CD14-positive monocyte (primary cell): ENCODE data around the gene WDR91. TPM values are rescaled to one million over a fixed set of nuclear protein-coding genes. Genes with fewer than 3 reads are reported as not detected.

Experiments used
- DNase-seq, 3 donors: peaks; one replicate each; pipeline ENCODE4 v3.0.0-alpha.2; 2011 to 2022
- H2AFZ ChIP-seq: 2 replicates; pipeline ENCODE4 v1.6.0; 2012; ENCODE audit warnings: mild to moderate bottlenecking, low read depth, low read length, inconsistent platforms; ENCODE audit not compliant: insufficient read depth, poor library complexity, severe bottlenecking
- H3K27ac ChIP-seq, 2 donors: 1 replicate in 1 of 2; 2 replicates in 1 of 2; pipeline ENCODE4 v1.5.1; 2012 to 2013; ENCODE audit warnings: low read length in 2 of 2, control low read depth in 1 of 2, inconsistent platforms in 1 of 2, low read depth in 1 of 2, mild to moderate bottlenecking in 1 of 2
- H3K27me3 ChIP-seq, 2 donors: one replicate each; pipeline versions ENCODE4 v1.6.0 to v1.6.1; 2011 to 2013; ENCODE audit warnings: low read length in 2 of 2; ENCODE audit not compliant: control insufficient read depth in 2 of 2, insufficient read depth in 2 of 2
- H3K36me3 ChIP-seq, 2 donors: replicated peaks in 1 of 2; 1 replicate in 1 of 2; 2 replicates in 1 of 2; pipeline versions ENCODE4 v1.5.1 to v1.6.1; 2012 to 2013; ENCODE audit warnings: low read length in 2 of 2, control low read depth in 1 of 2, inconsistent platforms in 1 of 2, mild to moderate bottlenecking in 1 of 2; ENCODE audit not compliant: insufficient read depth in 2 of 2, control insufficient read depth in 1 of 2
- H3K4me1 ChIP-seq, 2 donors: 1 replicate in 1 of 2; 2 replicates in 1 of 2; pipeline versions ENCODE4 v1.5.1 to v1.6.1; 2012 to 2013; ENCODE audit warnings: low read length in 2 of 2, control low read depth in 1 of 2, inconsistent platforms in 1 of 2, mild to moderate bottlenecking in 1 of 2, moderate library complexity in 1 of 2; ENCODE audit not compliant: insufficient read depth in 2 of 2, control insufficient read depth in 1 of 2
- H3K4me2 ChIP-seq: replicated peaks from 2 replicates; pipeline ENCODE3; 2012; ENCODE audit warnings: low read length, moderate library complexity, mild to moderate bottlenecking; ENCODE audit not compliant: poor library complexity, severe bottlenecking; ENCODE audit errors: extremely low read depth
- H3K4me3 ChIP-seq, 3 experiments: fragments of 200-600 bp in 1 of 3; sonication (generic) in 1 of 3; replicated peaks in 1 of 3; 1 replicate in 2 of 3; 2 replicates in 1 of 3; pipeline ENCODE4 v1.5.1; 2011 to 2013; ENCODE audit warnings: low read length in 3 of 3, mild to moderate bottlenecking in 3 of 3, control low read depth in 2 of 3, low read depth in 2 of 3, inconsistent platforms in 1 of 3, moderate library complexity in 1 of 3
- H3K79me2 ChIP-seq: 2 replicates; pipeline ENCODE4 v1.6.0; 2012; ENCODE audit warnings: mild to moderate bottlenecking, control low read depth, inconsistent platforms, low read length, moderate library complexity; ENCODE audit not compliant: insufficient read depth
- H3K9ac ChIP-seq: 2 replicates; pipeline ENCODE4 v1.6.0; 2017; ENCODE audit warnings: low read length, mild to moderate bottlenecking; ENCODE audit not compliant: insufficient read depth, poor library complexity, severe bottlenecking
- H3K9me3 ChIP-seq, 2 donors: replicated peaks in 1 of 2; 1 replicate in 1 of 2; 2 replicates in 1 of 2; pipeline versions ENCODE4 v1.5.1 to v1.6.1; 2012 to 2013; ENCODE audit warnings: low read length in 2 of 2, control low read depth in 1 of 2; ENCODE audit not compliant: control insufficient read depth in 1 of 2, insufficient read depth in 1 of 2
- H4K20me1 ChIP-seq: 2 replicates; pipeline ENCODE4 v1.6.0; 2012; ENCODE audit warnings: mild to moderate bottlenecking, low read length, control low read depth, moderate library complexity; ENCODE audit not compliant: insufficient read depth
- H3K27ac Mint-ChIP-seq, 7 donors: one replicate each; pipeline ENCODE4 v1.8.0; 2020; ENCODE audit warnings: mild to moderate bottlenecking in 7 of 7, mixed read lengths in 7 of 7, moderate library complexity in 6 of 7, inconsistent platforms in 2 of 7
- H3K27me3 Mint-ChIP-seq, 3 donors: one replicate each; pipeline ENCODE4 v1.8.0; 2021 to 2022; ENCODE audit warnings: low read depth in 3 of 3, mild to moderate bottlenecking in 3 of 3, mixed read lengths in 3 of 3, moderate library complexity in 3 of 3, inconsistent platforms in 1 of 3
- H3K36me3 Mint-ChIP-seq, 2 donors: one replicate each; pipeline ENCODE4 v1.8.0; 2020; ENCODE audit warnings: mixed read lengths in 2 of 2, inconsistent platforms in 1 of 2, mild to moderate bottlenecking in 1 of 2
- H3K4me1 Mint-ChIP-seq: one replicate; pipeline ENCODE4 v1.8.0; 2020; ENCODE audit warnings: mild to moderate bottlenecking, mixed read lengths
- H3K4me3 Mint-ChIP-seq, 2 donors: one replicate each; pipeline ENCODE4 v1.8.0; 2020; ENCODE audit warnings: mild to moderate bottlenecking in 2 of 2, mixed read lengths in 2 of 2, moderate library complexity in 1 of 2
- H3K9me3 Mint-ChIP-seq, 7 donors: one replicate each; pipeline ENCODE4 v1.8.0; 2020 to 2022; ENCODE audit warnings: mixed read lengths in 7 of 7, mild to moderate bottlenecking in 6 of 7, moderate library complexity in 6 of 7, inconsistent platforms in 2 of 7
- WGBS: methylation state at CpG from one replicate; pipeline ENCODE4 v1.1.5; 2013; ENCODE audit warnings: missing lambda C conversion rate; ENCODE audit not compliant: insufficient coverage; 5-methylcytosine and 5-hydroxymethylcytosine counted together
- intact Hi-C, 2 donors: fragments of 100-400 bp; cut with micrococcal nuclease; formaldehyde crosslinking; loops; one replicate each; pipeline versions ENCODE4 v1.15.0 to v1.15.1; 2023
- polyA plus RNA-seq, 3 donors: library from polyadenylated mRNA; depleted of rRNA in 1 of 3; unstranded in 2 of 3; stranded (reverse) in 1 of 3; fragments of 300-500 nt in 2 of 3; fragments of >200 nt in 1 of 3; fragmentation: Illumina TruSeq in 2 of 3; gene quantifications; 1 replicate in 2 of 3; 2 replicates in 1 of 3; pipeline ENCODE4 v1.2.3, GENCODE V29; 2012 to 2021
- TF ChIP-seq, protein P1 (sequence below): fragments of 200-600 bp; IDR thresholded peaks from one replicate; pipeline ENCODE4 v1.8.0; 2022; ENCODE audit warnings: antibody characterized with exemption, mild to moderate bottlenecking

WDR91 gene
- polyA plus RNA-seq, 3 donors = 2.5 to 35.0 (median 3.9) TPM

DNA sequence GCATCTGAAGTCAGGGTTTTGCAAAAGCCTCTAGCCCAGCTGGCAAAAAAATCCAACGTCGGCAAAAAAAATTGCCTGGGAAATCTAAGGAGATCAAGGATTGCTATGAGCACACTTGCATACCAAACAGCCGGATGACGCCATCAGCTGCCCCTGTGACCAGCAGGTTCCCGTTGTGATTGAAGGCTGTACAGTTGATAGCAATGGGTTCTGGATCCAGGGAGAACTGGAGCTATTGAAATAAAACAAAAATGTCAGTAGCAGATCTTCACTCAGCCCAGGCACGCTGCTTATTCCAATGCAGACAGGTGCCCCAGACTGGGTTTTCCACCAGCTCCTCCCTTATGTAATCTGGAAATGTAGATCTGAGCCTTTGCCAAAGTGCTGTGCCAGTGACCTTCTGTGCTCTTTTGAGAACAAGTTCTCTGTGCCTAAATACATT is 22.1 kb downstream of the WDR91 start:
- Mint-ChIP-seq H3K36me3 (peaks cover 98 to 100% of the 10 kb centered on the region in 2 donors), H3K4me3 (no peak overlapping the region), H3K4me1 (no peaks in the 10 kb centered on the region), H3K27me3 (no peaks in the 10 kb centered on the region), H3K9me3 (peaks cover 0 to 6% (median 4%) of the 10 kb centered on the region in 7 donors), H3K27ac (no peak overlapping the region)
- 96% methylated on average over 4 of the region's 6 CpGs for WGBS
- Histone ChIP-seq H3K79me2 (no peaks in the 10 kb centered on the region), H3K4me1 (no peaks in the 10 kb centered on the region), H3K27ac (no peak overlapping the region), H3K4me3 (no peak overlapping the region), H4K20me1 (no peaks in the 10 kb centered on the region), H3K4me2 (no peak overlapping the region), H3K9me3 (peaks cover 0 to 6% of the 10 kb centered on the region in 2 donors), H3K36me3 (peaks cover 93 to 100% of the 10 kb centered on the region in 2 donors), H3K9ac (no peak overlapping the region), H2AFZ (no peak overlapping the region), H3K27me3 (no peaks in the 10 kb centered on the region)
- TF ChIP-seq, protein P1, sequence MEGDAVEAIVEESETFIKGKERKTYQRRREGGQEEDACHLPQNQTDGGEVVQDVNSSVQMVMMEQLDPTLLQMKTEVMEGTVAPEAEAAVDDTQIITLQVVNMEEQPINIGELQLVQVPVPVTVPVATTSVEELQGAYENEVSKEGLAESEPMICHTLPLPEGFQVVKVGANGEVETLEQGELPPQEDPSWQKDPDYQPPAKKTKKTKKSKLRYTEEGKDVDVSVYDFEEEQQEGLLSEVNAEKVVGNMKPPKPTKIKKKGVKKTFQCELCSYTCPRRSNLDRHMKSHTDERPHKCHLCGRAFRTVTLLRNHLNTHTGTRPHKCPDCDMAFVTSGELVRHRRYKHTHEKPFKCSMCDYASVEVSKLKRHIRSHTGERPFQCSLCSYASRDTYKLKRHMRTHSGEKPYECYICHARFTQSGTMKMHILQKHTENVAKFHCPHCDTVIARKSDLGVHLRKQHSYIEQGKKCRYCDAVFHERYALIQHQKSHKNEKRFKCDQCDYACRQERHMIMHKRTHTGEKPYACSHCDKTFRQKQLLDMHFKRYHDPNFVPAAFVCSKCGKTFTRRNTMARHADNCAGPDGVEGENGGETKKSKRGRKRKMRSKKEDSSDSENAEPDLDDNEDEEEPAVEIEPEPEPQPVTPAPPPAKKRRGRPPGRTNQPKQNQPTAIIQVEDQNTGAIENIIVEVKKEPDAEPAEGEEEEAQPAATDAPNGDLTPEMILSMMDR = no peak
- intact Hi-C loops = no loop called here
- DNase-seq = no peak

DNA sequence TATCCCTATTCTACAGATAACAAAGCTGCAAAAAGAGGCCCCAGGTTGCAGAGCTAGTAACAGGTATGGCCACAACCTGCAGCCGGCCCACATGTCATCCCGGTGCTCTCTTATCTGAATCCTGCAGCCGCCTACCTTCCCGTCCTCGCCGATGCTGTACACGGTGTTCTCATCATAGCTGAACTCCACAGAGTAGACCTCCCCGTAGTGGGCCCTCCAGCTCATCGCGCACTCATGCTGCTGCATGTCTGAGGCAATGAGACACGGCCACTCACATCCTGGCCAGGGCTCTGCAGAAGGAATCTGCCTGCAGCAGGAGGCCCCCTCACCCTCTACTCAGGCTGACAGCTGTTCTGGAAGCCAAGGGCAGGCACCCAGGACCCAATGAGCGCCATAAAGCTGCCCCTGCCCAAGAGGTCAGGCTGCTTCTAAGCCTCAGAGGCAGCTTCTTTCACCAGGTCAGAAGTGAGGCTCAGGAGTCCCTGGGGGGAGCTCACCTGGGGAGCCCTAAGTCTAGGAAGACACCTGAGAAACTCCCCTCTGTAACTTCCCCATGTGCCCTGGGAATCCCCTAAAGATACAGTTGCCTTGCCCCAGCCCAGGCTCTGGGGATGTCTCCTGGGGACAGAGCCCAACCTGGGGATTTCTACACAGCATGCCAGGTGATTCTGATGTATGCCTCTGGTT is 22.9 kb downstream of the WDR91 start:
- H3K9me3 Mint-ChIP-seq = peaks cover 4 to 12% (median 10%) of the 10 kb centered on the region in 7 donors
- DNase-seq = no peak
- no peak overlapping the region for H2AFZ ChIP-seq
- H3K4me3 ChIP-seq = no peak overlapping the region
- intact Hi-C loops = no loop called here
- TF ChIP-seq, protein P1 = no peak
- H3K79me2 ChIP-seq = no peaks in the 10 kb centered on the region
- H4K20me1 ChIP-seq = no peaks in the 10 kb centered on the region
- H3K27me3 ChIP-seq = no peaks in the 10 kb centered on the region
- H3K27ac Mint-ChIP-seq = no peak overlapping the region
- no peaks in the 10 kb centered on the region for H3K27me3 Mint-ChIP-seq
- H3K4me1 Mint-ChIP-seq = no peaks in the 10 kb centered on the region
- WGBS = 98% methylated on average over 12 of the region's 12 CpGs
- H3K27ac ChIP-seq = no peak overlapping the region
- peaks cover 92 to 100% of the 10 kb centered on the region in 2 donors for H3K36me3 ChIP-seq
- peaks cover 98 to 100% of the 10 kb centered on the region in 2 donors for H3K36me3 Mint-ChIP-seq
- peaks cover 4 to 9% of the 10 kb centered on the region in 2 donors for H3K9me3 ChIP-seq
- H3K9ac ChIP-seq = no peak overlapping the region
- no peaks in the 10 kb centered on the region for H3K4me1 ChIP-seq
- no peak overlapping the region for H3K4me3 Mint-ChIP-seq
- H3K4me2 ChIP-seq = no peak overlapping the region
